COLO668 (cell line): Measurements from ENCODE around the gene TSPYL6.
"Not testable (repeated sequence)": the region's sequence is repeated elsewhere in the genome, so short reads cannot be mapped to it uniquely, and the experiment has no call there.

ENCODE experiments used
- DNase-seq: peaks from one replicate; lab custom pipeline; 2025; ENCODE audit not compliant: unreplicated experiment; lab: John Stamatoyannopoulos, UW

TSPYL6 gene

DNA sequence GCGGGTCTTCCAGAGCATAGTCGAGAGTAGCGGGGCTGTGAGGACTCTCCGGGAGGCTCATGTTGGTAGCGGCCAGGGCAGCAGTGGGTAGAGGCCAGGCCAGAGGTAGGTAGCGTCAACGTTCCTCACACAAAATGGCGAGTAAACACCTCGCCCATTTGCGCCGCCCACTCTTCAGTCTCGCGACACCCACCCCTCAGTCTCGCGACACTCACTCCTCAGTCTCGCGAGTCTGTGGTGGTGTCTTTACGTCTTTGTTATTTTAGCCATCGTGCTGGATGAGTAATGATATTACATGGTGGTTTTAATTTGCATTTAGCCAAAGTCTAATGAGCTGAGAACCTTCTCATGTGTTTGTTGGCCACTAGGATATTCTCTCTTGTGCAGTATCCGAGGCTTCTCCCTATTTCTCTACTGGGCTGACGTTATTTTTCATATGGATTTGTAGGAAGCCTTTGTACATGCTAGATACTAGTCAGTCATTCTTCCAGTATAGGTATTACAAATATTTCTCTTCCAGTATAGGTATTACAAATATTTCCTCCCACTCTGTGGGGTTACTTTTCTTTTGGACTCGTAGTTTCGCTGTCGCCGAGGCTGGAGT lies at the start of gene TSPYL6:
TSPYL6 (minus strand) TSS at position 139 of the 604 bp plus-strand sequence; CDS start at position 61, 78 bp downstream.
- DNase-seq: no peak

DNA sequence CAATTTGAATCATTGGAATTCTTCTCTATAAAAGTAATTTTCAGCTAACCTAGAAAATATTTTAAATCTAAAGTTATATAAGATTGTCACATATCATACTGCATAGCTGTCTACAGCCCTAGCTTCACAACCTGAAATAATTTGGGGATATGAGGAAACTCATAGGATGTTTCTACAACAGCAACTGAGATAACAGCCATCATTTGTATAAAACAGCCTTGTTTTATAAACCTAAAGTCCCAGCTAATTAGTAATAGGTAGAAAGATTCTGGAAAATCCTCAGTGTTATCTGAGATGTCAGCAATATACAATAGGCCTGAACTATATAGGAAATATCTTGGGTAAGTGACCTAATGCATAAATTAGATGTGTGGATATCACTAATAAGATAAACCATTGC lies 47.6 kb upstream of the TSPYL6 start:
- DNase-seq: no peak

DNA sequence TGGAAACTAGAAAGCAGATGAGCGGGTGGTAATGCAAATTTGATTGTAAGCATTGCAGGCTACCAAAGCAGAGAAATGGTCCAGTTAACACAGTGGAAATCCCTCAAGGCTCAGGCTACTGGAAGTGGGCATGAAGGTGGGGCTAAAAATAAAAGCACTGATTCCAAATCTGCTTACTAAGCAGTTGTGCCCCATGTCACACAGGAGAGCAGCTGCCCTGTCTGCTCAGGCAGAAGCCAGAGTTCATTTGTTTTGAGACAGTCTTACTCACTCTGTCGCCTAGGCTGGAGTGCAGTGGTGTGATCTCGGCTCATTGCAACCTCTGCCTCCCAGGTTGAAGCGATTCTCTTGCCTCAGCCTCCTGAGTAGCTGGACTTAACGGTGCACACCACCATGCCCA lies 42.5 kb upstream of the TSPYL6 start:
- no peak for DNase-seq

DNA sequence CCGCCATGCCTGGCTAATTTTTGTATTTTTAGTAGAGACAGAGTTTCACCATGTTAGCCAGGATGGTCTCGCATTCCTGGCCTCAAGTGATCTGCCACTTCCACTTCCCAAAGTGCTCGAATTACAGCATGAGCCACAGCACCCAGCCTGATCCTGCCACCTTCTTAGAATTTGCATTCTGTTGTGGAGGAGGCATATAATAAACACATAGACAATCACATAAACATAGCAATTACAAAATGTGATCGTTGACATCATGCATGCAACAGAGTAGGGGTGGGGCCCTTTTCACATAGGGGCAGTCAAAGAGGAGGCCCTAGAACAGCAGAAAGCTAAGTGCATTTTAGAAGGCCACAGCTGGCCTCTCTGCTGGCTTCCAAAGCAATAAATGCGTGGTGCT lies 39.9 kb upstream of the TSPYL6 start:
- no peak for DNase-seq

DNA sequence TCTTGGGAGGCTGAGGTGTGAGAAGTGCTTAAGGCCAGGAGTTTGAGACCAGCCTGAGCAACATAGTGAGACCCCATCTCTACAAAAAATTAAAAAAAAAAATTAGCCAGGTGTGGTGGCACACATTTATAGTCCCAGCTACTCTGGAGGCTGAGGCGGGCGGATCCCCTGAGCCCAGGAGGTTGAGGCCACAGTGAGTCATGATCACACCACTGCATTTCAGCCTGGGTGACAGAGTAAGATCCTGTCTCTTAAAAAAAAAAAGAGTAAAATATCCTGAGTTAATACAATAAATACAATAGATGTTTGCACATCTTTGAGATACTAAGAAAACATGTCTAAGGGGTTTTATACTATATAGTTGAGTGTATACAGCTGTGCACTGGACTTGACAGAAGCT lies 38.6 kb upstream of the TSPYL6 start:
- not testable (repeated sequence) for DNase-seq

DNA sequence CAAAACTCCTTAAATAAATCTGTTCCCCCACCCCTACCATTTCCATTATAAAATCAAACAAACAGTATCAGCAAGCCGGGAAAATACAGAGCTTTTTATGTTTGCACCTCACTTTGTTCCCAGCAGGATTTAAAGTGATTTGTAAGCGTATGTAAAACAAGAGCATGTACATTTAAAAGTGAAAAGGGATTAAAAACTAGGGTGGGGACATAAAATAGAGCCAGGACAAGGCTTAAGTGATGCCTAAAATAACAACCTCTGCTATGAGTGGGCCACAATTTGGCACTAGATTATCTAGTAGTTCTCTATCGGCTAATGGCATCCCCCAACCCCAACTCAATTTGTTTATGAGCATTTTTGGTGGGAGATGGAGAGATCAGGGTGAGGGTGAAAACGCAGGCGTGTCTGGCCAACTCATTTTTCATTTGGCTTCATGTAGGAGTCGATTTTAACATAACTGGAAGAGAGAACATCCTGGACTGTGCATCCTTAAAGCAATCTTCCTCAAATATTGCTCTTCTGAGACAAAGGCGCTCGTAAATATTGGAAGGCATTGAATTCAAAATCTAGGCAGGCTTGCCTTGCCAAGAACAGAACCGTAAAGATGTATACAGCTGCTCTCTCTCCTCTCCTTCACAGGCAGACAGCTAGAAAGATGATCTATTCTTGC lies 34.5 kb upstream of the TSPYL6 start:
- DNase-seq: no peak

DNA sequence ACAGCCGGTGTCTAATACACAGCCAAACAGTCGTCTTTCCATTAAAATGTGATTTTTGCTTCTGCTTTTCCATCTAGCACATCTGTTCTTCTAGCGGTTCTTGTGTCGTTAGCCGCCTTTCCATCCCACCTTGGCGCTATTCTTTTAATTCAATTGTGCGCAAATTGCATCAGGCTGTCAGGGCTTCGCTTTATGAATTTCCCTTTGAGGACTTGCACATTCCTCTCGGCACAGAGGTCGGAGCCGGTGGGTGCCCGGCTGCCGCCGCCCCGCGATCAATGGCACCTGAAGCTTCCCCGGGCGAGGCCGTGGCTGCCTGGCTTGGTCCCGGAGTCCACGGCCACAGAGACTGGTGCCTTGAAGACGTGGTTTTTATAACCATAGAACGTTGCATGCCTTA lies 33.9 kb upstream of the TSPYL6 start:
- no peak for DNase-seq

DNA sequence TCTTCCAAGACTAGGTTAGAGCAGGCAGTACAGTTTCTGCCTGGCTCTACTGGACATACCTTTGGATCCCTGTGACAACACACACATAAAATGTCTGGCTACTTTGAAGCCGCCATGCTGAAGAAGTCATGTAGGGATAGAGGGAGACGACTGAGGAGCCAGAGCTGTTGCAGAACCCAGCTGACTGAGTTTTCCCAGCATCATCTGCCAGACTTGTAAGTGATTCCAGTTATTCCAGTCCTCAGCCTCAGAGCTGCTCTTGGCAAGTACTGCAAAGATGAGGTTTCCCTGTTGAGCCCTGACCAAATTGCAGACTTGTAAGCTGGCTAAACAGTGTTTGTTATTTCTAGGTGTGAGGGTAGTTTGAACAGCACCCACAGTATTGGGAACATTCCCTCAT lies 31.5 kb upstream of the TSPYL6 start:
- DNase-seq: no peak

DNA sequence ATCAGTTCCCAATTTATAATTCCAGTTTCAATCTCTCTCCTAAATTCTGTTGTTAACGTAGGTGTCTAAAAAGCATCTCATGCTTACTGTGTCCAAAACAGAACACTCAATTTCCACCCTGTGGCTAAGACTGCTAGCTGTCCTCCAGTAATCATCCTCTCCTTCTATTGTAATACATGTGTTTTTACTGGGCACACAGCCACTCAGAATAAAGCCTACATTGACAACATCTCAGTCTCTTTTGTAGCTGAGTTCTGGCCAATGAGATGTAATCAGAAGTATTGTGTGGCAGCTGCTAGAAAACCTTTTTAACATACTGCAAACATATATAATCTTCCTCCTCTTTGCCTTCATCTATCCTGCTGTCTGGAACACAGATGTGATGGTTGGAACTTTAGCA lies 29.4 kb upstream of the TSPYL6 start:
- no peak for DNase-seq

DNA sequence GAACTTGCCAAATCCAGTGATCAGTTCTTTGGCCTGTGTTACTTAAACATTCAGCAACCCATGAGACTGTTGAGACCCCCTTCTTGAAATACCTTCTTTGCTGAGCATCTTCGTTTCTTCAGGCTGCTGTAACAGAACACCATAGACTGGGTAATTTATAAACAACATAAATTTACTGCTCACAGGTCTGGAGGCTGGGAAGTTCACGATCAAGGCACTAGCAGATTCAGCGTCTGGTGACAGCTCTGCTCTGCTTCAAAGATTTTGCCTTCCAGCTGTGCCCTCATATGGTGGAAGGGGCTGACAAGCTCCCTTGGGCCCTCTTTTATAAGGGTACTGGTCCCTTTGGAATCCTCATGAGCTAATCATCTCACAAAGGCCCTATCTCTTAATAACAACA lies 28.8 kb upstream of the TSPYL6 start:
- no peak for DNase-seq

DNA sequence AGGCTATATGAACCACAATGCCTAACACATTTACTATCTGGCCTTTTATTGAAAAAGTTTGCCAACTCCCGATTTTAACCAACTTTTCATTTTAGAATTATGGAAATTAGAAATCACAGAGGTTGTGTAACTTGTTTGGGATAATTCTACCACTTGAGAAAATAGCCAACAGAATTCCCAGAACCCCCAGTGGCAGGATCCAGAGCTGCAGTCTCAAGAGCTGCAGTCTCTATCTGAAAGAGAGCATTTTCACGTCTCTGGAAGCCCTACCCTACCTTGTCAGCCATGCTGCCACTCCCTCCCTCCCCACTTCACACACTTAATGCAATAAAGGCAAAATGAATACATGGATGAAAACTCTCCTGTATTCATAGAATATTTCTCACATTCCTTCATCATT lies 23.4 kb upstream of the TSPYL6 start:
- no peak for DNase-seq

DNA sequence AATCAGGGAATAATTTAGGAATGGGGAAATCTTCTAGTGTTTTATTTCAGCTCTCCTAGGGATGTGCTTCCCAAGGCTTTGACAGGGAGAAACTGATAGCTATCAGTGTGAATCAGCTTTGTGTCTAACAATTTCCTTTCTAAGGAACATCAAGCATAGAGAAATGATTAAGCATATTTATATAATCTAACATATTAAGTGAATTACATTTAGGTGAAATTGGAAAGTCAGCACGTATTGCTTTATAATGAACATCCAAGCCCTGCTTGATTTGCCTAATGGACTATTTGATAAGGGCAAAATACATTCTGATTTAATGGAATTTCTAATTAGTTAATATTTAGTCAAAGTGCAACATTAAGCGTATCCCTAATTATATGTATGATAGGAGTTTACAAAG lies 19.5 kb upstream of the TSPYL6 start:
- DNase-seq: no peak

DNA sequence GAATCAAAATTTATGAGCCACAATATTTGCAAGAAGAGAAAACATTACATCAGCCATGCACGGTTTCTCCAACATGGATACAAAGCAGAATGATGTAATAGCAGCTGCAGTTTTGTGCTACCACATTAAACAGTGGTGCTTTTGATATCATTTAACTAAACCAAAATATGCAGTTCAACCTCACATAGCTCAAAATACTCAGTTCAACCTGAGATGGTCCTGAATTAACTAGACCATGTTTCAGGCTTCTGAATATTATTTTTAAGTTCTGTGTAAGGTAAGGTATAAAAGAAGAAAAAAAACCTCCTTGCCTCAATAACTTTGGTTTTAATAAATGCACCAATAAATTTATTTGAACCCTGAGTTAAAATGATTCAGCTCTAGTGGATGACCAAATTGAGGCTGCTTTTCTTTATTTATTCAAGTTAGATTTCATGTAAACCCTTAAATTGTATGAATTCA lies 18.8 kb upstream of the TSPYL6 start:
- no peak for DNase-seq

DNA sequence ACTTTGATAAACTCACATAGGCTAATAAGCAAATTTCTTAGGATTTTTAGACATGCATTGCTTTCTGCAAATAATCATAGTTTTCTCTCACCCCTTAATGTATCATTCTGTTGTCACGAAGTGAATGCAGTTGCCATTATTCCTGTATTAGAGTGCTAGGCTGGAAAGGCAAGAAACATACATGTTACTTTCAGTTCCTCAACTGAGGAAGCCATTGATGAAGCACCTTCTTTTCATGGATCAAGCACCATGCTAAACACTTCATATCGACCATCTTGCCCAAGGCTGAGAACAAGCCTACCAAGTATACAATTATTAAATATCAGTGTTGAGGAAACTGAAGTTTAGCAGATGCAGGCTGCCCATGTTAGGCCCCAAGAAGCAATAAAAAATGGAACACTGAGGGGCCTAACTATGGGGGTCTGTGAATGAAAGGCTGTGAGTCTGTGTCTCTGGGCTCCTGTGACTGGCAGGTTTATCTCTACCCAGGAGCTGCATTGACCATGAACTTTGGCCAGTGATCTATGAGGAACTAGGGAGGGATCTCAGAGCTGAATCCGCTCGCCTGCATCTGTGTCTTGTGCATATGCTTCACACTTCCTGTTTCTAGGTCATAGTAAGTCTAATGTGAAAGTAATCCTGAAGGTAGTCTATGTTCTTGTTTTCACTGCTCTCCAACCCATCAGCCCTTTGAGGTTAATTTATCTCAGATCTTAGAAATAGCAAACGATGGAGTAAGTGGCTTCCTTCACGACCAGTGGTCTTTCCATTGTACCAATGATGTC lies 16.0 kb upstream of the TSPYL6 start:
- DNase-seq: no peak

DNA sequence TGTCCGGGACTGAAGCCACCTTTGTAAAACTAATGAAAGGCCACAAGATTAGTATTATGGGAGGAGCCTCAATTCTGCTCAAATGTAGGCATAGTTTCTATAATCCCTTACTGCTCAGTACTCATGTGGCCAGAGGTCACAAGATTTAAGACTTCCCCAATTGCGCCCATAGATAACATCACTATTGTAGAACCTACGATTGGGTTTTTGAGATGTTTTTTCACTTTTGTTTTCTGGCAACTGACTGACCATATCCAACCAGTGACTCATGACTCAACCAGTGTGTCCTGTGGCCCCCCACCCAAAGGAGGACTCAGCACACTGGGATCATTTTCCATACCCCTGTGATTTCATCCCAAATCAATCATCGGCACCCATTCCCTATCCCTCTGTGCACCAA lies 15.2 kb upstream of the TSPYL6 start:
- no peak for DNase-seq

DNA sequence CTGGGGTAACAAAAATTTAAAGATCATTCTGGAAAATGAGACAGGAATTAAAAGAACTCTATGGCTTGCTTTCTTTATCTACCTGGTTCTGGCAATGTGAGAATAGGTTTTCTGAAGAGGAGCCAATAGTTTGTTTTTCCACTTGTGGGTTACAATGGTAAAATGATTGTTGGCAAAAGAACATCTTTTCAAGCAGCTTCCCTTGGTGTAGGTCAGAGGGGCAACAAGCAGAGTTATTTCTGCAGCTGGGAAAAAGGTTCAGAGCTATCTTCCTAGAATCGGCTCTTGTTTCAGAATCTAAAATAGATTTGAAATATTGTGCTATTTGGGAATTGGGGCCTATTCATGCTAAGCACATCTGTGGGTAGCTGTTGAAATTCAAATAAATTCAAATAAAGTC lies 11.5 kb upstream of the TSPYL6 start:
- DNase-seq: no peak

DNA sequence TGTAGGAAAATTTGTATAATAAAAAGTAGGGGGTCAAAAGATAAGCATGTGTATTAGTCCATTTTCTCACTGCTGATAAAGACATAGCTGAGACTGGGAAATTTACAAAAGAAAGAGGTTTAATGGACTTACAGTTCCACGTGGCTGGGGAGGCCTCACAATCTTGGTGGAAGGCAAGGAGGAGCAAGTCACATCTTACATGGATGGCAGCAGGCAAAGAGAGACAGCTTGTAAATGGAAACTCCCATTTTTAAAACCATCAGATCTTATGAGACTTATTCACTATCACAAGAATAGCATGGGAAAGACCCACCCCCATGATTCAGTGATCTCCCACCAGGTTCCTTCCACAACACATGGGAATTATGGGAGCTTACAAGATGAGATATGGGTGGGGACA lies 9.1 kb upstream of the TSPYL6 start:
- not testable (repeated sequence) for DNase-seq

DNA sequence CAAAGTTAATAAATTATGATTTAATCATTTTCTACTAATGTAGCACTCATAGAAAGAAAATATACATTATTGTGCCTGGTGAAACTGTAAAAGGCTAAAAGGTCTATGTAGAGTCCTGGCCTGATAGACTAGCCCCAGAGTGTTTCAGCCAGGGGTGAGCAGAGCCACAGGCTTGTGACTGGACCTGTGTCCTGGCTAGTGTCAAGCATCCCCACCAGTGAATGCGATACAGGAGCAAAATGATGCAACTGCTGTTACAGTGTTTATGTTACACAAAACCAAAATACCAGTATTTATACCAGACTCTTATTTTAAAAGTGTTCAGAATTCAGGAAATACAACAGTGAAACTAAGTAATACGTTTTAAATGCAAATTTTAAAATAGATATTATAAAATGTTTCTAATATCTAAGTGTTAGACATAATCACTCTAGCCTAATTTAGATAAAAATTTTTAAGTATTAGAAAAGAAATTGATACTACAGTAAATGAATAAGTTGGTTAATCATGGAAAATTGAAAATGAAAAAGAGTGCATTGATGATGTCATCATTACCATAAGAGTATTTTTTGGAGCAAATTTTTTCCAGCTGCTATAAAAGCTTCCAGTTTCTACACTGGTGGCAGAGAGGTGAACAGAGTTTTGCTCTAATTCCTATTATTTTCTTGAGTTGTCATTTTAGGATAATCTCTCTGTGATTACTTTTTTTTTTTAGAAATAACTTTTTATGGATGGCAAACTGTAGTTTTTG lies 6.2 kb upstream of the TSPYL6 start:
- DNase-seq: no peak

DNA sequence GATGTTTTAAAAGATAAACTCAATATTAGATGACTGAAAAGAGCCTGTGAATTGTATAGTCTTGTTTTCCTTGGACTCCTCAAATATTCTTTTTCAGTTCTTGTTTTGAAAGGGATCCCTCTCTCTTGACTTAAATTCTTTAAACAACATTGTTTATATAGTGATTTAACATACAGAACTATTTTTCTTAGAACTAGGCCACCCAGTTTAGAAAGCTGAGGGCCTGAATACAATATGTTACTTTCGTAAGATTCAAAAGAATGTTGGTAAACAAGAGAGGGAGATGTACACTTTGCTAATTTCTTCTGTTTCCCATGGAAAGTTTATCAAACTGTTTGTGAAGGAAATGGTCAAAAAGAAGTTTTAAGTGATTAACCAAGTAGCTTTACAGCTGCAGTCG lies 5.5 kb upstream of the TSPYL6 start:
- DNase-seq: no peak

DNA sequence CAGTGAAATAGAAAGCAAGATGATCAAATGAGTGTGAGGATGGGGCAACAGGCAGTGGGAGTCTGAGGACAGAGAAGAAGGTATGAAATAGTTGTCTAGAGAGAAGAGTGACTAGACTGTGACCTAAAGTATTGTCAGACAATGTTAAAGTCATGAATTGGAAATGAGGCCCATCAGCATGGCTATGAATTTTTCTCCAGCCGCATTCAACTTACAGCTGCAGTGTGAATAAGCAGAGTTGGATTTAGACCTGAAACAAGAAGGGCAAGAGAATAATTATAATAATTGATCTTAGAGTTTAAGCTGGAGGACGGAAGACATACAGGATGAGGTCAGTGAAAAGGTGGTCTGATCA lies 4.2 kb upstream of the TSPYL6 start:
- DNase-seq: no peak

DNA sequence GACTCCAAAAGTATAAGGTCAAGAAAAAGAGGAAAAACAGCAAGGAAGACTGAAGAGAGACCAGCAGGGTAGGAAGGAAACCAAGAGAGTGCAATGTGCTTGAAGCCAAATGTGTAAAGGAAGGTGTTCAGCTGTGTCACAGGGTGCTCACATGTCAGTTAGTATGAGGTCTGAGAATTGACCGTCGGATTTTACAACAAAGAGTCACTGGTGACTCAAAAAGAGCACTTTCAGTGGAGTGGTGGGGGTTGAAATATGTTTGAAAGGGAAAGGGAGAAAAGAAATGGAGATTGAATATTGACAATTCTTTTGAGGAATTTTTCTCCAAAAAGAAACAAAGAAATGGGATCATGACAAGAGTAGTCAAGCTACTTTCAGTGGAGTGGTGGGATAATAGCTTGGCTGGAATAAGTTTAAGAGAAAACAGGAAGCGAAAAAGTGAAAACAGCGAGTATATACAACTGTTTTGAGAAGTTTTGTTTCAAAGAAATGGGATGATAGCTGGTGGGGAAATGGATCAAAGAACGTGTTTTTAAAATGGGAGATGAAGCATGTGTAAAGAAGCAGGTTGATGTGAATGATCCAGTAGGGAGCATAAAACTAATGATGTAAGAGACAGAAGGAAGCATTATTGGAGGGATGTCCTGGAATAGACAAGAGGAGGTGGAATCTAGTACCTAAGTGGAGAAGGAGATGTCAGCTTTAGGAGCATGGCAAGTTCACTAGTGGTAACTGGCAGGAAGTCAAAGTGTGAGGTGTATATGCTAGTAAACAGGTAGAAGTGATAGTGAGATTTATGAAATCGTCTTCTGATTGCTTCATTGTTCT lies 3.6 kb upstream of the TSPYL6 start:
- no peak for DNase-seq
